A673 (cell line): ENCODE results near the gene MRPL45.

Experiments used
- CTCF ChIP-seq: fragments of 300-800, 200-600 bp; sonication (generic); conservative IDR thresholded peaks from 2 replicates; pipeline ENCODE4 v1.5.1; 2017; ENCODE audit warnings: low read depth, mild to moderate bottlenecking, antibody characterized with exemption, low read length, moderate library complexity, mixed read lengths
- EZH2 ChIP-seq: fragments of 200-600 bp; sonication (generic); IDR thresholded peaks from 2 replicates; pipeline ENCODE4 v1.6.1; 2017; ENCODE audit warnings: borderline replicate concordance, low read depth, mild to moderate bottlenecking, mixed read lengths, antibody characterized with exemption, low read length; ENCODE audit not compliant: poor library complexity, severe bottlenecking

- TF ChIP-seq CTCF = no peak
- no peak for TF ChIP-seq EZH2
Measured at GRCh38 chr17:38339891-38340290, 42.9 kb downstream of the MRPL45 start.
